Fibroblast of lung (primary cell): ENCODE data around the gene HBP1. TPM values are rescaled to one million over a fixed set of nuclear protein-coding genes. Genes with fewer than 3 reads are reported as not detected.

Experiments
- DNase-seq, 2 donors: peaks; one replicate each; pipeline versions ENCODE4 v3.0.0 to v3.0.0-alpha.2; 2010; ENCODE audit warnings: low read depth in 2 of 2
- H2AFZ ChIP-seq: 2 replicates; pipeline ENCODE4 v1.5.1; 2012; ENCODE audit warnings: low read length, control low read depth, inconsistent platforms
- H3K27ac ChIP-seq: 2 replicates; pipeline ENCODE4 v1.5.1; 2011; ENCODE audit warnings: low read length, control low read depth; ENCODE audit not compliant: insufficient read depth
- H3K27me3 ChIP-seq: 2 replicates; pipeline ENCODE4 v1.5.1; 2011; ENCODE audit warnings: mild to moderate bottlenecking, low read length; ENCODE audit not compliant: control insufficient read depth, insufficient read depth
- H3K36me3 ChIP-seq: 2 replicates; pipeline ENCODE4 v1.5.1; 2011; ENCODE audit warnings: low read length; ENCODE audit not compliant: control insufficient read depth, insufficient read depth
- H3K4me1 ChIP-seq: 2 replicates; pipeline ENCODE4 v1.5.1; 2011; ENCODE audit warnings: low read length; ENCODE audit not compliant: control insufficient read depth, insufficient read depth; ENCODE audit errors: extremely low read depth
- H3K4me2 ChIP-seq: 2 replicates; pipeline ENCODE4 v1.5.1; 2011; ENCODE audit warnings: low read length, control low read depth; ENCODE audit not compliant: insufficient read depth; ENCODE audit errors: extremely low read depth
- H3K4me3 ChIP-seq, 4 experiments: fragments of 200-600 bp in 1 of 4; sonication (generic) in 1 of 4; replicated peaks in 1 of 4; 2 replicates each; pipeline ENCODE4 v1.5.1; 2011 to 2016; ENCODE audit warnings: low read length in 4 of 4, low read depth in 3 of 4, mild to moderate bottlenecking in 3 of 4, control low read depth in 2 of 4, inconsistent platforms in 1 of 4, mixed read lengths in 1 of 4; ENCODE audit not compliant: insufficient read depth in 1 of 4; ENCODE audit errors: control extremely low read depth in 1 of 4
- H3K79me2 ChIP-seq: 2 replicates; pipeline ENCODE4 v1.5.1; 2012; ENCODE audit warnings: mild to moderate bottlenecking, low read length, inconsistent platforms; ENCODE audit not compliant: control insufficient read depth, insufficient read depth
- H3K9ac ChIP-seq: 2 replicates; pipeline ENCODE4 v1.5.1; 2011; ENCODE audit warnings: mild to moderate bottlenecking, low read length, control low read depth; ENCODE audit not compliant: insufficient read depth
- H3K9me3 ChIP-seq: 2 replicates; pipeline ENCODE4 v1.5.1; 2012; ENCODE audit warnings: low read depth, low read length; ENCODE audit not compliant: control insufficient read depth, insufficient read depth
- H4K20me1 ChIP-seq: 2 replicates; pipeline ENCODE4 v1.5.1; 2011; ENCODE audit warnings: low read length; ENCODE audit not compliant: control insufficient read depth, insufficient read depth; ENCODE audit errors: extremely low read depth
- CTCF ChIP-seq, 2 donors: IDR thresholded peaks in 1 of 2; conservative IDR thresholded peaks in 1 of 2; 1 replicate in 1 of 2; 2 replicates in 1 of 2; pipeline ENCODE4 v1.5.1; 2011 to 2012; ENCODE audit warnings: low read length in 2 of 2, control low read depth in 1 of 2, inconsistent platforms in 1 of 2, low read depth in 1 of 2, mild to moderate bottlenecking in 1 of 2
- EZH2 ChIP-seq: IDR thresholded peaks from 2 replicates; pipeline ENCODE4 v1.5.1; 2012; ENCODE audit warnings: low read length, control low read depth, mild to moderate bottlenecking; ENCODE audit errors: missing control alignments
- polyA plus RNA-seq, 2 donors: library from polyadenylated mRNA; depleted of rRNA in 1 of 2; stranded (reverse) in 1 of 2; unstranded in 1 of 2; fragments of >200 nt; gene quantifications; 2 replicates each; pipeline ENCODE4 v1.2.1, GENCODE V29; 2011 to 2012; ENCODE audit warnings: missing spikeins in 1 of 2
- total RNA-seq: library from RNA; depleted of rRNA; stranded (reverse); fragments of >200 nt; gene quantifications from 2 replicates; pipeline ENCODE4 v1.2.1, GENCODE V29; 2014

The HBP1 gene
- total and polyA plus RNA-seq, 2 donors (not counting 1 experiment from before 2014, with no cell fraction given) = 72.9 to 122 TPM

- no peaks in the 10 kb centered on the region for H3K27me3 ChIP-seq
- no peak overlapping the region for H3K4me2 ChIP-seq
- H2AFZ ChIP-seq = no peak overlapping the region
- H3K9me3 ChIP-seq = no peaks in the 10 kb centered on the region
- peaks cover 2% of the 10 kb centered on the region for H4K20me1 ChIP-seq
- DNase-seq = peak; percentile 29 to 65
- no peak overlapping the region for H3K27ac ChIP-seq
- no peak overlapping the region for H3K4me3 ChIP-seq
- no peak overlapping the region for H3K9ac ChIP-seq
- peaks cover 2% of the 10 kb centered on the region for H3K36me3 ChIP-seq
- H3K79me2 ChIP-seq = peaks cover 22% of the 10 kb centered on the region
- peaks cover 3% of the 10 kb centered on the region for H3K4me1 ChIP-seq
- no peak for TF ChIP-seq EZH2
- TF ChIP-seq CTCF (conservative IDR thresholded peaks at IDR 0.05 in 1 of 2, IDR thresholded peaks at IDR 0.05 in 1 of 2; ENCODE audit: low read depth in 1 of 2, low read length in 2 of 2) = no peak
Observed at GRCh38 chr7:107179326-107180164, 10.7 kb downstream of the HBP1 start.

DNA sequence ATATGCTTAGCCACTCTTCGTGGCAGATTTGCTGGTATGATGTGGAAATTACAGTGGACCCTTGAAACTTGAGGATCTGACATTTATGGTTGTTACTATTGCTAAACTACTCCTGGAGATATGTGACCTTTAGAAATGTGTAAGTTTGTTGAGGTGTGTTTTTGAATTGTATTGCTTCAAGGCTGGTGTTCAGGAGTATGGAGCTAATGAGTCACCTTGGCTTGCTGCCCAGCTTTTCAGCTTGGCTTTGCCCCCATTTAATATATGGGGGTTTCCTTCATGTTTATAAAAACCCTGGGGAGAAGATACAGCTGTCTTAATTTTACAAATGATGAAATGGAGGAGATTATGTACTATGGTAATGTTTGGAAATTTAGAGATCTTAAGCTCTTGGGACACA, 11.6 kb downstream of the HBP1 start:
- peaks cover 2% of the 10 kb centered on the region for H4K20me1 ChIP-seq

GRCh38 chr7:107181172-107181571, 12.4 kb downstream of the HBP1 start:
- Histone ChIP-seq H3K36me3 (peaks cover 2% of the 10 kb centered on the region), H3K4me3 (no peak overlapping the region), H4K20me1 (peaks cover 2% of the 10 kb centered on the region), H3K4me1 (peaks cover 3% of the 10 kb centered on the region), H3K27me3 (no peaks in the 10 kb centered on the region), H3K9ac (no peak overlapping the region), H3K79me2 (peaks cover 16% of the 10 kb centered on the region), H3K4me2 (no peak overlapping the region), H2AFZ (no peak overlapping the region), H3K27ac (no peak overlapping the region), H3K9me3 (no peaks in the 10 kb centered on the region)
- no peak for TF ChIP-seq CTCF (conservative IDR thresholded peaks at IDR 0.05 in 1 of 2, IDR thresholded peaks at IDR 0.05 in 1 of 2; ENCODE audit: low read depth in 1 of 2, low read length in 2 of 2)
- no peak for TF ChIP-seq EZH2
- DNase-seq = no peak

More for the DNA sequence above, 11.6 kb downstream of the HBP1 start:
- Histone ChIP-seq H3K27me3 (no peaks in the 10 kb centered on the region), H3K36me3 (peaks cover 2% of the 10 kb centered on the region), H3K4me3 (no peak overlapping the region), H3K9me3 (no peaks in the 10 kb centered on the region), H2AFZ (no peak overlapping the region), H3K79me2 (peaks cover 17% of the 10 kb centered on the region), H3K4me2 (no peak overlapping the region), H3K4me1 (peaks cover 3% of the 10 kb centered on the region), H3K9ac (no peak overlapping the region), H3K27ac (no peak overlapping the region)
- peak; percentile 69 to 91 for DNase-seq
- TF ChIP-seq EZH2 (no peak), CTCF (conservative IDR thresholded peaks at IDR 0.05 in 1 of 2, IDR thresholded peaks at IDR 0.05 in 1 of 2; ENCODE audit: low read depth in 1 of 2, low read length in 2 of 2) (no peak)
